Measurements from ENCODE around the gene FNDC3B.

The FNDC3B gene

DNA sequence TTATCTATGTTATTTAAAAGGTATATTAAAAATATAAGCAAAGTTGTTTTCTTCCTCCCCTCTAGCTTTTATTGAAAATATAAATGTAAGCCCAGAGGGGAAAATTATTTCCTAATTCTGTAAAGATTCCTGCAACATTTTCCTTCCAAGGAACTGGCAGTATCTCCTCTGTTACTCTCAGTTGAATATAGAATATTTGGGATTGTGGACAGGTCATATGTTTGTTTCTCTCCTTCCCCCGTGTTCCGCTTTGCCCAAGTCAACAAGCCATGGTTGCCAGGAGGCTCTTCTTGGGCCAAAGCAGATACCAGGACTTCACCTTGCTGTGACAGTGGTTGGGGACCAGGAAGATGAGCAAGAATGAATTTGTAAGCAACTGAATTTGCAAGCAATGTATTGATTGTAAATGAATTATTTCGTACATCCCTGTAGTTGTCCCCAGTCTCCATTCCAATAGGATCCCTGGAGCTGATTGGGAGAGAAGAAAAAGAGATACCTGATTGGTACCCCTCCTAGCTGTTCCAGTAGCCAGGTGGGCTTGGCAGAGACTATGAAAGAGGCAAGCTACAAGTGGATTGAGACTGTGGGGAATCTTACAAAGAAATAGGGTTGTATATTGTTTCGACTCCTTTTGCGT is 130.8 kb downstream of the FNDC3B start:
- TF ChIP-seq, protein P1, sequence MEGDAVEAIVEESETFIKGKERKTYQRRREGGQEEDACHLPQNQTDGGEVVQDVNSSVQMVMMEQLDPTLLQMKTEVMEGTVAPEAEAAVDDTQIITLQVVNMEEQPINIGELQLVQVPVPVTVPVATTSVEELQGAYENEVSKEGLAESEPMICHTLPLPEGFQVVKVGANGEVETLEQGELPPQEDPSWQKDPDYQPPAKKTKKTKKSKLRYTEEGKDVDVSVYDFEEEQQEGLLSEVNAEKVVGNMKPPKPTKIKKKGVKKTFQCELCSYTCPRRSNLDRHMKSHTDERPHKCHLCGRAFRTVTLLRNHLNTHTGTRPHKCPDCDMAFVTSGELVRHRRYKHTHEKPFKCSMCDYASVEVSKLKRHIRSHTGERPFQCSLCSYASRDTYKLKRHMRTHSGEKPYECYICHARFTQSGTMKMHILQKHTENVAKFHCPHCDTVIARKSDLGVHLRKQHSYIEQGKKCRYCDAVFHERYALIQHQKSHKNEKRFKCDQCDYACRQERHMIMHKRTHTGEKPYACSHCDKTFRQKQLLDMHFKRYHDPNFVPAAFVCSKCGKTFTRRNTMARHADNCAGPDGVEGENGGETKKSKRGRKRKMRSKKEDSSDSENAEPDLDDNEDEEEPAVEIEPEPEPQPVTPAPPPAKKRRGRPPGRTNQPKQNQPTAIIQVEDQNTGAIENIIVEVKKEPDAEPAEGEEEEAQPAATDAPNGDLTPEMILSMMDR (IDR thresholded peaks at IDR 0.05) = no peak

DNA sequence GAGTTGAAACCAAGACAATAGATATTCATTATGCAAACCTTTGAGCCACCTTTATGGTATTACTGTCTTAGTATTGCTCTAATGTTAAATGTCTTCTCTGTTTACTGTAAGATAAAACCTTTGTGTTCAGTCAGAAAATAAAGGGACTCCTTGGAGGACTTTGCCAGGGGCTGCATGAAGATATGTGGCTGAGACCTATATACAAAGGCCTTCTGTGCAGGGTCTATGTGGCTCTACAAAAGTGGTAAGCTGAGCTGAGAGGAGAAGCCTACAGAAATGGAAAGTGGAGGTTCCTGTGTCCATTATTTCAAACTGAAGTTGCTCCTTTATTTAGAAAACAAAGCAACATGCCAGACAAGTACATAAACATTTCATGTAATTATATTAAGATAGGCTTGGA is 131.5 kb downstream of the FNDC3B start:
- TF ChIP-seq, protein P1 (IDR thresholded peaks at IDR 0.05) = no peak

DNA sequence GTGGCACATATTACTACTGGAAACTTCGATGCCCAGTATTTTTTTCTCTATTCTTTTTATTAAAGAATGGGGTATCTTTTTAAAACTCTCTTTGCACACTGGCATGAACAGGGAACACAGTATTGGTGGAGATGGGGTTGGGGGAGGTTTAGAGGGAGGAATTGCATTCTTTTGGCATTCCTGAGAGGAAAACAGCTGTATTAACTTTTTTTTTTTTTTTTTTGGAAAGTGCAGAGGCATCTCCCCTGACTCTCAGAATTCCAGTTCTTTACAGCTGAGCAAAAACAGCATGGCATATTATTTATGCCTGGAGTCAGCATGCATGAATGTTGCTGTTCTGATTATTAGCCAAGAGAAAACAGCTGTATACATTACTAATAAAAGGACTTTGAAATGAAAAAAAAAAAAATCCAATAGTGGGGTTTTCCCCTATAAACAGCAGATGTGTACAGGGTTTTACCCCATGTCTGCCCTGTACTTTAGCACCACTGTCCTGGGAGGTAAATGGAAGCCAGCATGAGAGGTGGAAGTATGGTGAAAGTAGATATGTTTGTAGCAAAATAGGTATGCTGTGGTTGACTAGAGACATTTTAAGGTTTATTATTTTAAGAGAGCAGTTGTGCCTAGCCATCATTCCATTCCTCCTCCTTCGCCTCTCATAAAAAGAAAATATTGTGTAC is 132.2 kb downstream of the FNDC3B start:
- TF ChIP-seq, protein P1 (IDR thresholded peaks at IDR 0.05) = no peak

DNA sequence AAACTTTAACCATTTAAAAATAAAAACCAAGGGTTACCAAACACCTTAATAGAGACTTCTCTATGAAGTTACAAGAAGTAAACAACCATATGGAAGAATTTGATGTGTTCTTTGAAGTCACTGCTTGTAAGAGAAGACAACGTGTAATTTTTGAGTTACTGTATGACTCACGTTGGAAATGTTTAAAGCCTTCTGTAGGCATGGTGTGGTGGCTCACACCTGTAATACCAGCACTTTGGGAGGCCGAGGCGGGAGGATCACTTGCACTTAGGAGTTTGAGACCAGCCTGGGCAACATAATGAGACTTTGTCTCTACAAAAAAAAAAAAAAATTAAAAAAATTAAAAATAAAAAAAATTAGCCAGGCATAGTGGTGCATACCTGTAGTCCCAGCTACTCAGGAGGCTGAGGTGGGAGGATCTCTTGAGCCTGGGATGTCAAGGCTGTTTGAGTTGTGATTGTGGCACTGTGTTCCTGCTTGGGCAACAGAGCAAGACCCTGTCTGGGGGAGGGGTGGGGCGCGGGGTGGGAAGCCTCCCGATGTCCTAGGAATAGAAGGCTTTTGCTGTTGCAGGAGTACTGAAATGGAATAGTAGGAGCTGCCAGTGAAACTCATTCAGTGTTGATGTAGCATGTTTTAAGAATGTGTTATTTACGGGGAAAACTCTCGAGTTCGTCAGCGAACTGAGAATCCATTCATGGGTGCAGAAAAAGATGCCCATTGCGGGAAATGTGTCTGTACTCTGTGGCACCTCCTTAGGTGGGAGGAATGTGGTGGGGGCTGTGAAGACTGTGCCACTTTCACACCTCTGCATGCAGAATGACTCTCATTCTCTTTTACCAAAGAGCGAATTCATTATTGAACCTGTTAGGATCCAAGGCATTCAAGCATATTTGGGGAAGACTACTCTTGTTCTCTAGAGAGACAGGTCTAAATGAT is 134.2 kb downstream of the FNDC3B start:
- TF ChIP-seq, protein P1 (IDR thresholded peaks at IDR 0.05) = no peak

DNA sequence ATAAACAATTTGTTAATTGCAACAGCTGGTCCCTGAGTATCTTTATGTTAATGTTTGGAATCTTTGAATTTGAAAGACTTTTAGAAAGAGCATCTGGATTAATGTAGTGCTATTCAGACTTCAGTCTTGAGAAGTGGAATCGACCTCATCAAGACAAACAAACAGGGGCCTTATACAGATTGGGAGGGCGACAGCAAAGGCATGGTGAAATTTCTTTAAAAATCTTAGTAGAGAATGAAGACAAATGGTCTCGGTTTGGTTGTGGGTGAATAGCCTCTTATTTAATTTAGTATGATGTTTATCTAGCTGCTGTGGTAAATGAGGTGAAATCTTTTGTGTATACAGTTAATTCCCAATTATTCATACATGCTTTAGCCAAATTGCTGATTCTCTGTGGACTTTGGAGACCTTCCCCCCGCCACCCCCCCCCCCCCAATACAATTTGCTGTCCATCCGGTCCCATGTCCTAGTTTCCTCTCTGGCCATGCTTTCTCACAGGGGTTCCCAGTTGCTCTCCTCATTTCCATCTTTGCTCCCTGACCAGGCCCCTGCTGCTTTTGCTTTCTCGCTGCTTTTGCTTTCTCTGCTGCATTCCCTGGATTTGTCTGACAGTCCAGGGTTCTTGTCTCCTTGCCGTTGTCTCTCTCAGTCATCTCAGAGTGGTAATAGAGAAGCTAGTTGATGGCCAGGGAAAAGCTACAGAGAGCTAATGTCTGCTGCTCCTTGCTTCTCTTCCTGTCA is 135.3 kb downstream of the FNDC3B start:
- TF ChIP-seq, protein P1 (IDR thresholded peaks at IDR 0.05) = no peak

DNA sequence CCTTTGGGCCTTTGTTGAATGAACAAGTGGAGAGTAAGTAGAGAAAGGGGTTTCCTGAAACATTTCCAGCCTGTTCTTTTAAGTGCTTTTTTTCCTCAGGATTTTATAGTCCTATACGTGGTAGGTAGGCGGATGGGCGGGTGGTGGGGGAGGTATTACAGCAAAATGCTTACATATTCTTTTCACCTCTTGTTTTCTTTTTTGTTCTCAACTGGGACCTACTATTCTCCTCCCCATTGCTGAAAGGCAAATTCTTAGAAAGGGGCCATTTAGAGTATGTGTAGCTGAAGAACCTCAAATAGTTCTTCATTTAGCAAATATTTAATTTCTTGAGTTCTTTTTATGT is 135.8 kb downstream of the FNDC3B start:
- TF ChIP-seq, protein P1 (IDR thresholded peaks at IDR 0.05) = no peak

All from LNCAP (cell line).